HG02623 (cell line): Measurements from ENCODE around the gene IDH3G.

Experiments used
- ATAC-seq: cut with Tn5 transposase; IDR thresholded peaks from one replicate; pipeline ENCODE4 v1.9.1; 2021; ENCODE audit warnings: moderate library complexity; ENCODE audit not compliant: unreplicated experiment

IDH3G gene

GRCh38 chrX:153816831-153817690 lies 22.9 kb upstream of the IDH3G start:
- ATAC-seq = no peak

GRCh38 chrX:153814591-153815315 lies 20.6 kb upstream of the IDH3G start:
- ATAC-seq = no peak

- no peak for ATAC-seq
Observed at GRCh38 chrX:153813161-153813560, 19.0 kb upstream of the IDH3G start.

GRCh38 chrX:153812220-153812619 lies 18.0 kb upstream of the IDH3G start:
- no peak for ATAC-seq

GRCh38 chrX:153807976-153808375 lies 13.8 kb upstream of the IDH3G start:
- ATAC-seq = no peak

- no peak for ATAC-seq
Observed at GRCh38 chrX:153806999-153807575, 12.9 kb upstream of the IDH3G start.

- ATAC-seq = no peak
Observed at GRCh38 chrX:153805436-153805835, 11.3 kb upstream of the IDH3G start.

GRCh38 chrX:153804621-153805020 lies 10.4 kb upstream of the IDH3G start:
- no peak for ATAC-seq

- no peak for ATAC-seq
Observed at GRCh38 chrX:153804100-153804595, 10.0 kb upstream of the IDH3G start.

GRCh38 chrX:153803211-153804099 lies 9.3 kb upstream of the IDH3G start:
- ATAC-seq = no peak

GRCh38 chrX:153802513-153803045 lies 8.4 kb upstream of the IDH3G start:
- ATAC-seq = no peak

- no peak for ATAC-seq
Observed at GRCh38 chrX:153801669-153802068, 7.5 kb upstream of the IDH3G start.

- ATAC-seq = no peak
Observed at GRCh38 chrX:153800746-153801145, 6.6 kb upstream of the IDH3G start.

GRCh38 chrX:153800177-153800722 lies 6.1 kb upstream of the IDH3G start:
- ATAC-seq = no peak

- no peak for ATAC-seq
Observed at GRCh38 chrX:153799326-153799725, 5.2 kb upstream of the IDH3G start.

- no peak for ATAC-seq
Observed at GRCh38 chrX:153797415-153798015, 3.3 kb upstream of the IDH3G start.

GRCh38 chrX:153794897-153795816 lies 982 bp upstream of the IDH3G start:
- ATAC-seq = no peak

GRCh38 chrX:153793291-153793690 lies 884 bp downstream of the IDH3G start:
- ATAC-seq = no peak

- ATAC-seq = no peak
Observed at GRCh38 chrX:153792368-153792767, 1.8 kb downstream of the IDH3G start.
